GDM1 (cell line): Measurements from ENCODE around the gene COPZ1.

Source experiments
- DNase-seq: peaks from one replicate; lab custom pipeline; 2025; lab: John Stamatoyannopoulos, UW

Gene COPZ1

GRCh38 chr12:54359762-54360351, 34.9 kb downstream of the COPZ1 start:
- no peak for DNase-seq

GRCh38 chr12:54360717-54361456, 36.0 kb downstream of the COPZ1 start:
- DNase-seq: peak; percentile 54

- no peak for DNase-seq
Observed at GRCh38 chr12:54363047-54363446, 38.1 kb downstream of the COPZ1 start.

- DNase-seq: no peak
Observed at GRCh38 chr12:54363618-54364017, 38.7 kb downstream of the COPZ1 start.

GRCh38 chr12:54364413-54364812, 39.5 kb downstream of the COPZ1 start, which contains the start of gene GPR84:
Gene GPR84 (minus strand): TSS chr12:54364486. CDS start chr12:54363851, 635 bp downstream.
- peak; percentile 51 for DNase-seq

GRCh38 chr12:54368025-54368708, 43.2 kb downstream of the COPZ1 start:
- DNase-seq: no peak

GRCh38 chr12:54368709-54369596, 44.0 kb downstream of the COPZ1 start:
- DNase-seq: peak; percentile 76

GRCh38 chr12:54369597-54370131, 44.7 kb downstream of the COPZ1 start:
- DNase-seq: no peak

- DNase-seq: no peak
Observed at GRCh38 chr12:54370171-54370730, 45.3 kb downstream of the COPZ1 start.

- DNase-seq: no peak
Observed at GRCh38 chr12:54371328-54372112, 46.6 kb downstream of the COPZ1 start.

GRCh38 chr12:54372113-54372806, 47.3 kb downstream of the COPZ1 start:
- no peak for DNase-seq

- DNase-seq: no peak
Observed at GRCh38 chr12:54373649-54374561, 49.0 kb downstream of the COPZ1 start.

GRCh38 chr12:54374562-54375258, 49.8 kb downstream of the COPZ1 start:
- no peak for DNase-seq

GRCh38 chr12:54375259-54375579, 50.3 kb downstream of the COPZ1 start:
- no peak for DNase-seq

- DNase-seq: no peak
Observed at GRCh38 chr12:54376596-54376995, 51.7 kb downstream of the COPZ1 start.

- DNase-seq: no peak
Observed at GRCh38 chr12:54377007-54377406, 52.1 kb downstream of the COPZ1 start.

- DNase-seq: no peak
Observed at GRCh38 chr12:54377797-54378515, 53.0 kb downstream of the COPZ1 start.
